ENCODE data around the gene LIN28B.

LIN28B gene

DNA sequence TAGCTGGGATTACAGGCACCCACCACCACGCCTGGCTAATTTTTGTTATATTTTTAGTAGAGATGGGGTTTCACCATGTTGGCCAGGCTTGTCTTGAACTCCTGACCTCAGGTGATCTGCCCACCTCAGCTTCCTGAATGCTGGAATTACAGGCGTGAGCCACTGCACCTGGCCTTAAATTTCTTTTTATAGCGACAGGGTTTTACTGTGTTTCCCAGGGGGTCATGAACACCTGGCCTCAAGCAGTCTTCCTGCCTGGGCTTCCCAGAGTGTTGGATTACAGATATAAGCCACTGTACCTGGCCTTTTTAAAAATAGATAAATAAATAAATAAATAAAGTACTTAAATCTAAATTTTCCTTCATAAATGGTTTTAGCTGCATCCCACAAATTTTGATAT is 57.5 kb downstream of the LIN28B start:
- H3K4me3 ChIP-seq (ENCODE audit: control insufficient read depth, low read depth, low read length), result no peak overlapping the region
- no peak for DNase-seq (ENCODE audit: low read depth)
- TF ChIP-seq, protein P1, sequence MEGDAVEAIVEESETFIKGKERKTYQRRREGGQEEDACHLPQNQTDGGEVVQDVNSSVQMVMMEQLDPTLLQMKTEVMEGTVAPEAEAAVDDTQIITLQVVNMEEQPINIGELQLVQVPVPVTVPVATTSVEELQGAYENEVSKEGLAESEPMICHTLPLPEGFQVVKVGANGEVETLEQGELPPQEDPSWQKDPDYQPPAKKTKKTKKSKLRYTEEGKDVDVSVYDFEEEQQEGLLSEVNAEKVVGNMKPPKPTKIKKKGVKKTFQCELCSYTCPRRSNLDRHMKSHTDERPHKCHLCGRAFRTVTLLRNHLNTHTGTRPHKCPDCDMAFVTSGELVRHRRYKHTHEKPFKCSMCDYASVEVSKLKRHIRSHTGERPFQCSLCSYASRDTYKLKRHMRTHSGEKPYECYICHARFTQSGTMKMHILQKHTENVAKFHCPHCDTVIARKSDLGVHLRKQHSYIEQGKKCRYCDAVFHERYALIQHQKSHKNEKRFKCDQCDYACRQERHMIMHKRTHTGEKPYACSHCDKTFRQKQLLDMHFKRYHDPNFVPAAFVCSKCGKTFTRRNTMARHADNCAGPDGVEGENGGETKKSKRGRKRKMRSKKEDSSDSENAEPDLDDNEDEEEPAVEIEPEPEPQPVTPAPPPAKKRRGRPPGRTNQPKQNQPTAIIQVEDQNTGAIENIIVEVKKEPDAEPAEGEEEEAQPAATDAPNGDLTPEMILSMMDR (IDR thresholded peaks at IDR 0.05; ENCODE audit: control insufficient read depth, insufficient read depth, low read depth, low read length, missing control alignments), result no peak

- H3K4me3 ChIP-seq (ENCODE audit: control insufficient read depth, low read depth, low read length), result no peak overlapping the region
- TF ChIP-seq, protein P1 (IDR thresholded peaks at IDR 0.05; ENCODE audit: control insufficient read depth, insufficient read depth, low read depth, low read length, missing control alignments), result no peak
- no peak for DNase-seq (ENCODE audit: low read depth)
Measured at GRCh38 chr6:105014954-105015353, 58.0 kb downstream of the LIN28B start.

- peak; percentile 46 for DNase-seq (ENCODE audit: low read depth)
- TF ChIP-seq, protein P1 (IDR thresholded peaks at IDR 0.05; ENCODE audit: control insufficient read depth, insufficient read depth, low read depth, low read length, missing control alignments), result no peak
- H3K4me3 ChIP-seq (ENCODE audit: control insufficient read depth, low read depth, low read length), result no peak overlapping the region
Measured at GRCh38 chr6:105015482-105015881, 58.6 kb downstream of the LIN28B start.

DNA sequence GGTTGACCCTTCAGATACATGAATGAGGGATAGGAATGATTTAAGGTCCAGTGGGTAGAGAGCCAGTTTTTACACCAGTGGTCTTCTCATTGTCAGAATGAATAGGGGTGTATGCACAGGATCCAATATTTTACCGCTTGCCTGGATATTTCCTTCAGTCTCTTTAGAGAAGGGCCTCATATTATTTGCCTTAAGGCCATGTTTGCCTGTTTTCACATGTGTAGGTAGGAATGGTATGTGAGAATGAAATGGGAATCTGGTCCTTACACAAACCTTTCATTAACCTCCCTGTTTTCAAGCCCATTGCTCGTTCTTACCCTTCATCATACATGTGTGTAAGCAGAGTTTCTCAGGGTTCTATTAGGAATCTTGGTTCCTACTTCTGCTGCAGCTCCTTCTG is 62.4 kb downstream of the LIN28B start:
- TF ChIP-seq, protein P1 (IDR thresholded peaks at IDR 0.05; ENCODE audit: control insufficient read depth, insufficient read depth, low read depth, low read length, missing control alignments), result no peak
- DNase-seq (ENCODE audit: low read depth), result no peak

DNA sequence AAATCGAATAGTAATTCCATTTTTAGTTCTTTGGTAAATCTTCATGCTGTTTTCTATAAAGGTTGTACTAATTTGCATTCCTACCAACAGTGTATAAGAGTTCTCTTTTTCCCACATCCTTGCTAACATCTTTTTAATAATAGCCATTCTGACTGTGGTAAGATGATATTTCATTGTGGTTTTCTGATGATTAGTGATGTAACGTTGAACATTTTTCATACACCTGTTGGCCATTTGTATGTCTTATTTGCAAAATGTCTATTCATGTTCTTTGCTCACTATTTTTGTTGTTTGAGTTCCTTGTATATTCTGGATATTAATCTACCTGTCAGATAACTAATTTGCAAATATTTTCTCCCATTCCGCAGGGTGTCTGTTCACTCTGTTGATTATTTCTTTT is 64.5 kb downstream of the LIN28B start:
- TF ChIP-seq, protein P1 (IDR thresholded peaks at IDR 0.05; ENCODE audit: control insufficient read depth, insufficient read depth, low read depth, low read length, missing control alignments), result no peak
- H3K4me3 ChIP-seq (ENCODE audit: control insufficient read depth, low read depth, low read length), result no peak overlapping the region
- no peak for DNase-seq (ENCODE audit: low read depth)

More for the DNA sequence above, 62.4 kb downstream of the LIN28B start:
- H3K4me3 ChIP-seq (ENCODE audit: control insufficient read depth, low read depth, low read length), result no peak overlapping the region

DNA sequence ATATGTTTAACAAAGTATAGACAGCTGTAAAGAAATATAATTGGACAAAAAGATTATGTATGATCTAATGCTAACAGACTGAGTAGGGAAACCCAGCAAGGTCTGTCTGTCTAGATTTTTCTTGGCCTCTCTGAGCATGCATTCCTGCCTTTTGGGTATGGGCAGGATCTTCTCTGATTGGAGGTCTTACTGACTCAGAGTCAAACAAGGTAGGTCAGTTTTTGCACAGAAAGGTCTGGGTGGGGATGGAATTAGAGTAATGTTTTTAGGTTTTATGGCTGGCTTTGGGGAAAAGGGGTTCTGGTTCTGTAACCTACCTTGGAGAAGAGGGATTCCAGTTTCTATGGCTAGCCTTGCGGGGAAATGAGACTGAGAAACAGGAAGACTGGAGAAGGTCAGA is 65.5 kb downstream of the LIN28B start:
- H3K4me3 ChIP-seq (ENCODE audit: control insufficient read depth, low read depth, low read length), result no peak overlapping the region
- TF ChIP-seq, protein P1 (IDR thresholded peaks at IDR 0.05; ENCODE audit: control insufficient read depth, insufficient read depth, low read depth, low read length, missing control alignments), result no peak
- no peak for DNase-seq (ENCODE audit: low read depth)

GRCh38 chr6:105024803-105025202 is 67.9 kb downstream of the LIN28B start:
- no peak for DNase-seq (ENCODE audit: low read depth)
- H3K4me3 ChIP-seq (ENCODE audit: control insufficient read depth, low read depth, low read length), result no peak overlapping the region
- TF ChIP-seq, protein P1 (IDR thresholded peaks at IDR 0.05; ENCODE audit: control insufficient read depth, insufficient read depth, low read depth, low read length, missing control alignments), result no peak
